HG03378 (cell line): ENCODE measurements around the gene PLA2G4F.

Source experiments
- ATAC-seq: cut with Tn5 transposase; IDR thresholded peaks from one replicate; pipeline ENCODE4 v1.9.1; 2021; ENCODE audit warnings: mild to moderate bottlenecking, moderate library complexity; ENCODE audit not compliant: unreplicated experiment

Gene PLA2G4F

GRCh38 chr15:42166225-42166940 lies 9.9 kb upstream of the PLA2G4F start:
- ATAC-seq: no peak

- ATAC-seq: no peak
Observed at GRCh38 chr15:42165106-42165505, 8.7 kb upstream of the PLA2G4F start.

GRCh38 chr15:42163947-42164550 lies 7.6 kb upstream of the PLA2G4F start:
- no peak for ATAC-seq

- no peak for ATAC-seq
Observed at GRCh38 chr15:42163291-42163690, 6.9 kb upstream of the PLA2G4F start.

GRCh38 chr15:42160136-42160535 lies 3.7 kb upstream of the PLA2G4F start:
- ATAC-seq: no peak

- ATAC-seq: no peak
Observed at GRCh38 chr15:42159381-42160015, 3.1 kb upstream of the PLA2G4F start.

GRCh38 chr15:42158941-42159340 lies 2.5 kb upstream of the PLA2G4F start:
- ATAC-seq: no peak

GRCh38 chr15:42157981-42158765 lies 1.7 kb upstream of the PLA2G4F start:
- no peak for ATAC-seq

- ATAC-seq: no peak
Observed at GRCh38 chr15:42157381-42157780, 945 bp upstream of the PLA2G4F start.

- ATAC-seq: no peak
Observed at GRCh38 chr15:42155546-42156242, 742 bp downstream of the PLA2G4F start.

GRCh38 chr15:42154956-42155355 lies 1.5 kb downstream of the PLA2G4F start:
- no peak for ATAC-seq

GRCh38 chr15:42154212-42154941 lies 2.1 kb downstream of the PLA2G4F start:
- ATAC-seq: no peak

GRCh38 chr15:42153874-42154211 lies 2.6 kb downstream of the PLA2G4F start:
- ATAC-seq: no peak

GRCh38 chr15:42152921-42153698 lies 3.3 kb downstream of the PLA2G4F start:
- ATAC-seq: no peak

GRCh38 chr15:42152196-42152920 lies 4.1 kb downstream of the PLA2G4F start:
- ATAC-seq: no peak

- no peak for ATAC-seq
Observed at GRCh38 chr15:42151736-42152135, 4.7 kb downstream of the PLA2G4F start.

GRCh38 chr15:42151141-42151561 lies 5.3 kb downstream of the PLA2G4F start:
- ATAC-seq: no peak

- no peak for ATAC-seq
Observed at GRCh38 chr15:42150219-42150970, 6.0 kb downstream of the PLA2G4F start.
